ENCODE data around the gene SERPINB6.
A peak's percentile ranks its signal among the peaks of the same experiment; 100 is the strongest.
"Not testable (repeated sequence)": the region's sequence is repeated elsewhere in the genome, so short reads cannot be mapped to it uniquely, and the experiment has no call there.

SERPINB6 gene

DNA sequence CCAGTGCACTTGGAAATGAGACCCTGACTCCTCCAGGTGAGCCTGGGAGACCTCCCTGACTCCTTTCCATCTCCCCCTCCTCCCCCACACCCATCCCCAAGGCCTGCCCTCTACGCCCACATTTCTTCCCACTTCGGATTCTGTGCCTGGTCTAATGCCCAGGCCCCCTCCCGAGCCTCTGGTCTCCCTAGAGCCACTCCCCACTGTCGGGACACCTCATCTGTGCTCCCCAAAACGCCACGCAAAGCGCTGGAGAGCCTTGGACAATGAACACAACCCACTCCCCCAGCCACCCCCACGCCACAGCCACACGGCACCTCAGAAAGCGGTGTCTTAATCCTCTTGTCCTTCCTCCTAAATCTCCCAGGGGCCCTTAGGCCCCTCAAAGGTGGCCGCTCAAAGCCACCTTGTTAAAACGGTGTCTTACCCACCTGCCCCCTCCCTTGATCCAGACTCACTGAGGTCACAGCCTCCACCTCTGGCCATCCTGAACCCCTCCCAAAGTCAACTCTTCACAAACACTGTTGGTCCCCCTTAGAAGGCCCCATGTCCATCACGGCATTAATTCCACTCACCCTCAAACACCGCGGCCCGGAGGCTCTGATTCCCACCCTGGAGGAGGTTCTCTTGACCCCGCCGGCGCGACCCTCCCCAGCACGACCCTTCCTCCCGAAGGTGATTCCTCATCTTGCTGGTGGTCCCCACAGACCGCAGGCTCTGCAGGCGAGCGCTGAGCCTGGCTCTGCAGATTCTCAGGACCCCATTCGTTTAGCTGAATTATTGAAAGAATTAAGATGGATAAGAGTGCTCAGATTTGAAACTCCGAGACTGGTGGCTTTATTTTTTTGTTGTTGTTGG lies 69.5 kb downstream of the SERPINB6 start:
- DNase-seq (ENCODE audit: low read depth) = not testable (repeated sequence)
- peak overlapping the region; percentile 80 for H3K4me3 ChIP-seq (ENCODE audit: low read depth, low read length)

DNA sequence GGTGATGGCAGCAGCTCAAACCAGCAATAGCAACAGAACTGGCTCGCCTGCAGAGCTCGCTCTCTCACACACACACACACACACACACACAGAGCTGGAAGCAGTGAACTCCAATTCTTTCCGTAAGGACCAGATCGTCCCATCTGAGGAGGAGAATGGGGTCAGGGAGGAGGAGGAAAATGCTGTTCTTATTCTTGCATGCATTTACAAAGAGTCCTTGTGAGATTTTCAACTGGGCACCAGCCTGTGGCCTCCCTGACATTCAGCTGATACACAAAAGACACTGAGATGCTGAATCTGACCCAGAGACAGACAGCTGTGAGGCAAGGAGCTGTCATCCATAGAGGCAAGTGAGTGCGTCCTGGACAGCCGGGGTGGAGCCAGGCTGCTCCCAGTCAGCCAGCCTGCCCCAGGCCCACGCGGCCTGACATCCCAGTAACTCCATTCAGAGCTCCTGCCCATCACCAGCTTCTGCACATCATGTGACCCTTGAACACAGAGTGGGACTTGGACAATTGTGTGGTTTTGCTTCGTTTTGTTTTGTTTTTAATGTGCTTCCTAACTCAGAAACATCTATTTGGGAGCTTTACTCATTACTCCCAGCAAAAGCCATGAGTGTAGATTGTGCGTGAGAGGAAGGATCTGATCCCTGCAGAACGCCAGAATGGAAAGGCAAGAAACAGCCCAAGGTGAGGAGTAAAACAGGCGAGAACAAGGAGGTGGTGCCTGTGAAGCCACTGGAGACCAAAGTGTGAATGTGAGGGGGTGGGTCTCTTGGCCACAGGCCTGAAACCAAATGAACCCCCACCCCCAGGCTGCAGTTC lies 70.3 kb downstream of the SERPINB6 start:
- peak overlapping the region; percentile 80 for H3K4me3 ChIP-seq (ENCODE audit: low read depth, low read length)
- TF ChIP-seq, protein P1, sequence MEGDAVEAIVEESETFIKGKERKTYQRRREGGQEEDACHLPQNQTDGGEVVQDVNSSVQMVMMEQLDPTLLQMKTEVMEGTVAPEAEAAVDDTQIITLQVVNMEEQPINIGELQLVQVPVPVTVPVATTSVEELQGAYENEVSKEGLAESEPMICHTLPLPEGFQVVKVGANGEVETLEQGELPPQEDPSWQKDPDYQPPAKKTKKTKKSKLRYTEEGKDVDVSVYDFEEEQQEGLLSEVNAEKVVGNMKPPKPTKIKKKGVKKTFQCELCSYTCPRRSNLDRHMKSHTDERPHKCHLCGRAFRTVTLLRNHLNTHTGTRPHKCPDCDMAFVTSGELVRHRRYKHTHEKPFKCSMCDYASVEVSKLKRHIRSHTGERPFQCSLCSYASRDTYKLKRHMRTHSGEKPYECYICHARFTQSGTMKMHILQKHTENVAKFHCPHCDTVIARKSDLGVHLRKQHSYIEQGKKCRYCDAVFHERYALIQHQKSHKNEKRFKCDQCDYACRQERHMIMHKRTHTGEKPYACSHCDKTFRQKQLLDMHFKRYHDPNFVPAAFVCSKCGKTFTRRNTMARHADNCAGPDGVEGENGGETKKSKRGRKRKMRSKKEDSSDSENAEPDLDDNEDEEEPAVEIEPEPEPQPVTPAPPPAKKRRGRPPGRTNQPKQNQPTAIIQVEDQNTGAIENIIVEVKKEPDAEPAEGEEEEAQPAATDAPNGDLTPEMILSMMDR (IDR thresholded peaks at IDR 0.05; ENCODE audit: insufficient read depth, low read depth, low read length, missing control alignments) = no peak
- DNase-seq (ENCODE audit: low read depth) = no peak

DNA sequence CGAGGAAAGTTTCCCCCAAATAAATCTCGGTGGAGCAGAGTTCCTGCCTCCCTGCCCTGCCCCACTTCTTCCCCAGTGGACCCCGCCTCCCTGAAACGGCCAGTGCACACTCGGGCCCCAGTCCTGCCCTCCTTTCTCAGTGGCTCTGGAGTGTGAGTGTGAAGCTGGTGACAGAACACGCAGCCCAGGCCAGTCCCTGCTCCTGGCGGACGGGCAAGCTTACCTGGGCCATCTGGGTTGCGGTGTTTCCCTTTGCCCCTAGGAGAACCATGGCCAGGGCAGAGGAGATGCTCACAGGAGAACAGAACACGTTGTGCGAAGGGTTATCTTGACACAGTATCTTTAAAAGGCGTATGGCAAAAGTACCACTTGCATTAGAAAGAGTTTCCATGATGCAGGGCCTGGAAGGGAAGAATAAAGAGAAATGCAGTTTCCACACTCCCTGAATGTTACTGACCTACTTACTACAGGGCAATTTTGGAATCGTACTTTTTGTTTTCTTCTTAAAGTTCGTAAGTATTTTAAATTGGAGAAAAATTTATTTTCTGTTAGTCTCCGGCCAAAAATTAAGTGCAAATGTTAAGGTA lies 71.1 kb downstream of the SERPINB6 start:
- TF ChIP-seq, protein P1 (IDR thresholded peaks at IDR 0.05; ENCODE audit: insufficient read depth, low read depth, low read length, missing control alignments) = no peak
- DNase-seq (ENCODE audit: low read depth) = no peak
- peak overlapping the region; percentile 80 for H3K4me3 ChIP-seq (ENCODE audit: low read depth, low read length)

DNA sequence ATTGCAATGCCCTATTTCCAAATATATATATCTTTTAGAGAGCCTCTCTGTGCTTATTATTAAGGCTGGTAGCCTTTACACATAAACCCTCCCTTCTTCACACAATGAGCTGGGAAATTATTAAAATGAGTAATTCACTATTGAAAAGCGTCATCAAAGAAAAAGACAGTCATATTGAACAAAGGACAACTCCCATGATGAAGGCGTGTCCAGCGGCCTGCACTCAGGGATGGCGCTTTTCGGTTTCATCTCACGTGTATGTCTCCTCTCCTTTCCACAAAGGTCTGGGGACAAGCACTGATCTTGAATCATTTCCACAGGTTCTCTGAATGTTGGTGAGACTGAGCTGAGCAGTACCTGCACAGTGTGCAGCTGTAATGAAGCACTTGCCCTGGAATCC lies 71.8 kb downstream of the SERPINB6 start:
- peak overlapping the region; percentile 80 for H3K4me3 ChIP-seq (ENCODE audit: low read depth, low read length)
- TF ChIP-seq, protein P1 (IDR thresholded peaks at IDR 0.05; ENCODE audit: insufficient read depth, low read depth, low read length, missing control alignments) = no peak
- DNase-seq (ENCODE audit: low read depth) = peak; percentile 85

Measured in GM12865 (cell line).